MM.1S (cell line): Measurements from ENCODE around the gene INTS7.

Experiments used
- CTCF ChIP-seq: fragments of 300-600 bp; sonication (generic); IDR thresholded peaks from 2 replicates; pipeline ENCODE4 v1.5.1; 2016; ENCODE audit warnings: antibody characterized with exemption, low read length, mixed read lengths
- EZH2 ChIP-seq: fragments of 300-600 bp; sonication (generic); optimal IDR thresholded peaks from 2 replicates; pipeline ENCODE3; 2017; ENCODE audit warnings: low read depth, mild to moderate bottlenecking, antibody characterized with exemption, low read length, mixed read lengths
- EZH2phosphoT487 ChIP-seq: fragments of 300-600 bp; sonication (generic); IDR thresholded peaks from 2 replicates; pipeline ENCODE4 v1.6.1; 2018; ENCODE audit warnings: antibody characterized with exemption, low read length

- no peak for TF ChIP-seq CTCF
- TF ChIP-seq EZH2 = no peak
- no peak for TF ChIP-seq EZH2phosphoT487
Observed at GRCh38 chr1:211910113-211910884, 125.1 kb downstream of the INTS7 start.
